Stimulated activated CD8-positive, alpha-beta memory T cell treated with anti-CD3 and anti-CD28 coated beads, Interleukin-7, amount 100 ng/mL, for 4 hours (primary cell): ENCODE measurements around the gene TPPP.
"Not testable (repeated sequence)": the region's sequence is repeated elsewhere in the genome, so short reads cannot be mapped to it uniquely, and the experiment has no call there.

Source experiments
- DNase-seq, 2 donors: peaks; one replicate each; pipeline ENCODE4 v3.0.0-alpha.2; 2020; ENCODE audit warnings: low read depth in 2 of 2

The TPPP gene

DNA sequence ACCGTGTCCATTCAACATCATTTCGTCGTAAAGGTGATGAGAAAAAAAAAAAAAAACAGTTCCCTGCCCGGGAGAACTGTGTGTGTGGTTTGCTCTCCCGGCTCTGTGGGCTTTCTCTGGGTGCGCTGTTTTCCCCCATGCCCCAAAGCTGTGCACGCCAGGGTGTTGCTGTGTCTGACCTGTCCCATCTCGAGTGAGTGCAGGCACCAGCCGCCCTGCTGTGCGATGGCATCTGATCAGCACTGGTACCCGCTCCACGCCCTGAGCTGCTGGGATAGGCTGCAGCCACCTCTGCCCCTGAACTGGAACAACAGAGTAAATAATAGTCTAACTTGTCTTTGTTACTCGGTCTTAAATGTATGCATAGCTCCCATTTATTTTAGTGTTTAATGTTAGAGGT lies 47.7 kb downstream of the TPPP start:
- no peak for DNase-seq

- DNase-seq = no peak
Observed at GRCh38 chr5:644971-645370, 48.2 kb downstream of the TPPP start.

DNA sequence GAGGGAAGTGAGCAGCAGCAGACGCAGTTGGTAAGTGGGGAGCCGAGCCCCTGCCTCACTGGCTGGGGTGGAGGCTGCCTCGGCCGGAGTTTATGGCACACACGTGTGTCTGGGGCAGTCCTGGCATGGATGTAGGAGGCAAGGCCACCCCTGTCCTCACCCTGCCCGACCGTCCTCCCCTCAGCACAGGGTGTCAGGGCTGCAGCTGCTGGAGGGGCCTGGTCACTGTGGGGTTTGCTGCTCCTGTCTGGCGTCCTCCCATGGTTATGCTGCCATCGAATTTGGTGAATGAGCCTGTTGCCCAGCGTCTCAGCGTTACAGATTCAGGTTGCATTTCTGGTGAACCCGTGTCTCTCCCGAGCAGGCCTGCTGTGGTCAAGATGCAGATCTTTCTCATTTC lies 48.6 kb downstream of the TPPP start:
- DNase-seq = no peak

DNA sequence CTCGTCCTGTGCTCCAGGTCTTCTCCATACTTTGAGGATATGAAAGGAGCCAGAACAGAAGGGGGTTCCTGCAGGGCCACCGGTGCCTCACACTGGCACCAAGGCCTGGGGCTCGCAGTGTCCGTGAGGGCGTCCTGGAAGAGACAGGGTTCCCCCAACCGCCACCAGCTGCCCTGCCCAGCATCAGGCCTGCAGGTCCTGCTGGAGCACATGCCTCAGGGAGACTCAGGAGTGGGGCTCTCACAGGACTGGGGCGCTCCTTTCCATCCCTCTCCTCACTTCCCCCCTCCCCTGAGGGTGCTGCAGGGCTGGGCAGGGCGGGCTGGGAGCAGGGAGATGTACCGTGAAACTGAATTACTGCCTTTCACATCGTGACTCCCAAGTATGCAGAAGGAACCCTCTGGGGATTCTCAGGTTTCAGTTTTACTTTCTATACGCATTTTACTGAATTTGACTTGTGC lies 49.3 kb downstream of the TPPP start:
- no peak for DNase-seq

- DNase-seq = no peak
Observed at GRCh38 chr5:643351-643801, 49.8 kb downstream of the TPPP start.

DNA sequence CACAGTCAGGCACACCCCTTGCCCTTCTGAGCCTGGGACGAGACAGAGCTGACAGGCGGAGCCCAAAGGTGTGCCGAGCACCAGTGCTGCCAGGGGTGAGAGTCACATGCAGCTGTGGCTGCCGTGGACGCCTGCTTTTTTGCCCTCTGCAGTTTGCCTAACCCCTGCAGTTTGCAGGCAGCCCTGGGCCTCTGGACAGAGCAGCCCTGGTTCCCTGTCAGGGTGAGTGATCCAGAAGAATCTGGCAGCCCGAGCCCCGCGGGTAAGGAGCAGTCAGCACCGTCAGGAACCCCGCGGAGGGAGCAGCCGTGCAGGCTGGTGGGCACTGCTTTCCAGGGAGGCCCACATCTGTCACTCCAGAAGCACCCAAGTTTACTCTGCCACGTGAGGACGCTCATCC lies 50.7 kb downstream of the TPPP start:
- no peak for DNase-seq

GRCh38 chr5:641331-641765 lies 51.8 kb downstream of the TPPP start:
- no peak for DNase-seq

- no peak for DNase-seq
Observed at GRCh38 chr5:640461-641330, 52.5 kb downstream of the TPPP start.

- DNase-seq = no peak
Observed at GRCh38 chr5:639584-640213, 53.5 kb downstream of the TPPP start.

DNA sequence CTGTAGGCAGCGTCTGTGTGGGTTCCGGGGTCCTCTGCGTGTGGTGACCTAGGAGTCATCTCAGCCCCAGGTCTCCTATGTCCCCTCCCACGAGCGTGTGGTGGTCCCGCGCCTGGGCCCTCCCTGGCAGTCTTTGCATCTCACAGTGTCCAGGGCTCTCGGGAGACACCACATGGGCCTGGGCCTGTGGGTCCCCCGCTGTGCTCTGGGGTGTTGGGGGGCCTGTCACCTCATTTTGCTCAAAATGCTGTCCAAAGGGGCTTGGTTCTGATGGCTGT lies 54.0 kb downstream of the TPPP start:
- DNase-seq = no peak

GRCh38 chr5:638501-639252 lies 54.5 kb downstream of the TPPP start:
- DNase-seq = no peak

- no peak for DNase-seq
Observed at GRCh38 chr5:637581-638450, 55.3 kb downstream of the TPPP start.

DNA sequence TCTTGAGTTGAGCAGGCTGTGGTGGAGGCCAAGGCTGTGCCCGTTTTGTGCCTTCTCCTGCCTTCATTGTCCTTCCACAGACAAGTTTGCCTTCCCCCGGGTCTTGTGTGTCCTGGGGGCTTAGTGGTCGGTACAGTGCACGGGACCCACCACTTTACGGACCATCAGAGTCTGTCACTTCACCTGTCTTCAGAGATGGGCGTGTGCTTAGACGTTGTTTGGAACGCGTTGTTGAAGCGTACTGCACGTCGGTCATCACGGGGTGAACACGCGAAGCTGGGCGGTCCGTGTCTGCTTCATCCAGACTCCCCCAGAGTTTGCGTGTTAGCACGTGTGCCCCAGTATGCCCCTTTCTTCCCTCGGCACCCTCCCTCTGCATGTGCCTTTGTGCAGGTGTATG lies 56.2 kb downstream of the TPPP start:
- no peak for DNase-seq

DNA sequence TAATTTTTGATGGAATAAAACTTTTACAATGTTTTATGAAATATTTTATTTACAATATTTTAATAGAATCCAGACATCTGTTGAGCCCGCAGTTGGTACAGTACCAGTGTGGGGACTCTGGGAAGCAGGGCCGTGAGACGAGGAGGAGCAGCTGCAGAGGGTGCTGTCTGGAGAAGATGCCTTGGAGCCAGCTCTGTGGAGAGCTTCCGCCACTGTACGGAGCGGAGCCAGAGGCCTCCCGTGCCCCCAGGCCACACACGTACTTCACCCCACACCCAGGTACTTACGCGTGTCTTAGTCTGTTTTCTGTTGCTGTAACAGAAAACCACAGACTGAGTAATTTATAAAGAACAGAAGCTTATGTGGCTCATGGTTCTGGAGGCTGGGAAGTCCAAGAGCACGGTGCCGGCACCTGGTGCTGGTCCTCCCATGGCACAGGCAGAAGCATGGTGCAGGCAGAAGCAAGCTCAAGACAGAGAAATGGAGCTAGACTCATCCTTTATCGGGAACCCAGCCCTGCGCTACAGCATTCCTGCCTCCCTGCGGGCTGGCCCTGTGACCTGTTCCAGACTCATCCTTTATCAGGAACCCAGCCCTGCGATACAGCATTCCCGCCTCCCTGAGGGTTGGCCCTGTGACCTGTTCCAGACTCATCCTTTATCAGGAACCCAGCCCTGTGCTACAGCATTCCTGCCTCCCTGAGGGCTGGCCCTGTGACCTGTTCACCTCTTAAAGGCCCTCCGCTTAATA lies 57.7 kb downstream of the TPPP start:
- no peak for DNase-seq

GRCh38 chr5:634191-634590 lies 59.0 kb downstream of the TPPP start:
- no peak for DNase-seq

DNA sequence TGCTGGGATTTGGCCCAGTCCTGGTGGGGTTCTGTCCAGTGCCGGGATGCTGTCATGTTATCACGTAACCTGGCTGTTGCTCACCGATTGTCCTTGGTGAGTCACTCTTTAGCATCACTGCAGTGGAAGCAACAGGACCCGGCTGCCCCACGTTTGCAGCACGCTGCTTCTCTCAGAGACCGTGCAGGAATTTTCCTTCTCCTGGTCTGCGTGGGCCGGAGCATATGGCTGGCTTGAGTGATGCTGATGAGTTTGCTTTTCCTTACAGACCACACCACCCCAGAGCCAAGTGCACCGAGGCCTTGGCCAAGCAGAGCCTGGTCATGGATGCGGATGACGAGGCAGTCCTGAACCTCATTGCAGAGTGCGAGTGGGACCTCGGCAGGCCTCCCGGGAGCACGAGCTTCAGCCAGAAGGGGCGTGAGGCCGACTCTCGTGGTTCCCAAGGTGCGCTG lies 59.6 kb downstream of the TPPP start:
- DNase-seq = no peak

DNA sequence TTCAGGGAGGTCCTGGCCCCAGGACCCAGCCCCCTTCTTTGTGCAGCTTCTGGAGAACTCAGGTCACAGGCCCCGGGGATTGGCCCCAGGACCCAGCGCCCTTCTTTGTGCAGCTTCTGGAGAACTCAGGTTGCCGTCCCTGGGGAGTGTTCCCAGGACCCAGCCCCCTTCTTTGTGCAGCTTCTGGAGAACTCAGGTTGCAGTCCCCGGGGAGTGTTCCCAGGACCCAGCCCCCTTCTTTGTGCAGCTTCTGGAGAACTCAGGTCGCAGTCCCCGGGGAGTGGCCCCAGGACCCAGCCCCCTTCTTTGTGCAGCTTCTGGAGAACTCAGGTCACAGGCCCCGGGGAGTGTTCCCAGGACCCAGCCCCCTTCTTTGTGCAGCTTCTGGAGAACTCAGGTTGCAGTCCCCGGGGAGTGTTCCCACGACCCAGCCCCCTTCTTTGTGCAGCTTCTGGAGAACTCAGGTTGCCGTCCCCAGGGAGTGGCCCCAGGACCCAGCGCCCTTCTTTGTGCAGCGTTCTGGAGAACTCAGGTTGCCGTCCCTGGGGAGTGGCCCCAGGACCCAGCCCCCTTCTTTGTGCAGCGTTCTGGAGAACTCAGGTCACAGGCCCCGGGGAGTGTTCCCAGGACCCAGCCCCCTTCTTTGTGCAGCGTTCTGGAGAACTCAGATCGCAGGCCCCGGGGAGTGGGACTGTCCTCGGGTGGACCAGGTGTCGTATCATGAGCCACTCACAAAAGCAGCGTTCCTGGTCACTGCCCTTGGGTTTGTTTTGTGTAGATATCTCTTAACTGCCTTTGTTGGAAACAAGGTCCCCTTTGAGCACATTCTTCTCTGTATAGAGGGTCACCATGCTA lies 64.6 kb downstream of the TPPP start:
- not testable (repeated sequence) for DNase-seq

DNA sequence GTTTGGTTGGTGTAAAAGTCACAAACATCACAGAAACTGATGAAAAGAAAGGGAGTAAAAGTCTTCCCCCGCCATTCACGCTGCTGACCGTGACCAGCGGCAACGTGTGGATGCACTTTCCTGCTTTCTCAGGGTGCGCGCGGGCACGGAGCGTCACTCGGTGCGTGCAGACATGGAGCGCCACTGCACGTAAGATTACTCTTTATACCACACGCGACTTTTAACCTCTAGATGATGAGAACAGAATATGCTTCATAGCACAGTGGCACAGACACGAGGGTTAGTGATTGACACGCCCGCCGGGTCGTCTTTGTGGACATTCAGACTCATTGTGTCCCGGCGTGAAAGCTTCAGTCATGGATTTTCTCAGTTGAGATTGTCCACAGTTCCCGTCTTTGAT lies 65.3 kb downstream of the TPPP start:
- DNase-seq = no peak

GRCh38 chr5:626850-627249 lies 66.3 kb downstream of the TPPP start:
- DNase-seq = no peak

- DNase-seq = no peak
Observed at GRCh38 chr5:625516-625915, 67.6 kb downstream of the TPPP start.
